GM19395 (cell line): ENCODE measurements around the gene STIP1.

Source experiments
- ATAC-seq: cut with Tn5 transposase; IDR thresholded peaks from one replicate; pipeline ENCODE4 v1.9.1; 2021; ENCODE audit warnings: mild to moderate bottlenecking, moderate library complexity; ENCODE audit not compliant: unreplicated experiment

The STIP1 gene

GRCh38 chr11:64249563-64250414 is 63.8 kb downstream of the STIP1 start:
- ATAC-seq = no peak

GRCh38 chr11:64250415-64251015 is 64.5 kb downstream of the STIP1 start:
- ATAC-seq = no peak

GRCh38 chr11:64251016-64251752 is 65.2 kb downstream of the STIP1 start, which contains the start of gene PLCB3:
Gene PLCB3, plus strand, starts transcription at chr11:64251530. Its CDS starts 120 bp downstream, at chr11:64251650.
- no peak for ATAC-seq

- ATAC-seq = no peak
These were observed 65.7 kb downstream of the STIP1 start for GRCh38 chr11:64251753-64252002.

GRCh38 chr11:64252003-64252872 is 66.3 kb downstream of the STIP1 start:
- ATAC-seq = no peak

GRCh38 chr11:64253043-64253442 is 67.1 kb downstream of the STIP1 start:
- no peak for ATAC-seq

GRCh38 chr11:64253481-64253880 is 67.5 kb downstream of the STIP1 start:
- ATAC-seq = no peak
